Liver (tissue), 9 donors: ENCODE results near the gene ALDH9A1. TPM values are rescaled to one million over a fixed set of nuclear protein-coding genes. Genes with fewer than 3 reads are reported as not detected.

ENCODE experiments used
- DNase-seq: peaks from one replicate; pipeline ENCODE4 v3.0.0-alpha.2; 2017; ENCODE audit warnings: low spot score
- H3K27ac ChIP-seq, 2 donors: one replicate each; pipeline ENCODE4 v1.7.0; 2013; ENCODE audit warnings: inconsistent platforms in 2 of 2, low read length in 2 of 2, control low read depth in 1 of 2, low read depth in 1 of 2, mild to moderate bottlenecking in 1 of 2
- H3K27me3 ChIP-seq, 4 donors: one replicate each; pipeline versions ENCODE4 v1.6.1 to v1.7.0; 2013; ENCODE audit warnings: low read length in 3 of 4, inconsistent platforms in 1 of 4, mild to moderate bottlenecking in 1 of 4, moderate library complexity in 1 of 4; ENCODE audit not compliant: control insufficient read depth in 4 of 4, insufficient read depth in 4 of 4
- H3K36me3 ChIP-seq, 4 donors: one replicate each; pipeline versions ENCODE4 v1.6.1 to v1.7.0; 2013; ENCODE audit warnings: low read length in 3 of 4, mild to moderate bottlenecking in 3 of 4, low read depth in 1 of 4, moderate library complexity in 1 of 4; ENCODE audit not compliant: control insufficient read depth in 4 of 4, insufficient read depth in 3 of 4
- H3K4me1 ChIP-seq, 4 donors: one replicate each; pipeline versions ENCODE4 v1.6.1 to v1.7.0; 2013; ENCODE audit warnings: low read length in 3 of 4, mild to moderate bottlenecking in 3 of 4, moderate library complexity in 1 of 4; ENCODE audit not compliant: control insufficient read depth in 4 of 4, insufficient read depth in 4 of 4
- H3K4me3 ChIP-seq, 3 donors: one replicate each; pipeline versions ENCODE4 v1.6.1 to v1.7.0; 2013; ENCODE audit warnings: low read length in 3 of 3, control low read depth in 1 of 3, low read depth in 1 of 3, mild to moderate bottlenecking in 1 of 3
- H3K9ac ChIP-seq, 2 donors: one replicate each; pipeline ENCODE4 v1.7.0; 2013; ENCODE audit warnings: low read length in 2 of 2, mild to moderate bottlenecking in 2 of 2, moderate library complexity in 2 of 2, control low read depth in 1 of 2, low read depth in 1 of 2
- H3K9me3 ChIP-seq, 4 donors: one replicate each; pipeline versions ENCODE4 v1.6.1 to v1.7.0; 2013; ENCODE audit warnings: low read length in 3 of 4; ENCODE audit not compliant: control insufficient read depth in 4 of 4
- EGR1 ChIP-seq, 2 donors: IDR thresholded peaks; 2 replicates each; pipeline ENCODE4 v1.6.1; 2016 to 2018; ENCODE audit warnings: antibody characterized with exemption in 2 of 2, low read depth in 2 of 2
- FOXA1 ChIP-seq: IDR thresholded peaks from 2 replicates; pipeline ENCODE4 v1.6.1; 2016; ENCODE audit warnings: antibody characterized with exemption
- FOXA2 ChIP-seq: IDR thresholded peaks from 2 replicates; pipeline ENCODE4 v1.6.1; 2016; ENCODE audit warnings: antibody characterized with exemption
- GABPA ChIP-seq, 2 donors: IDR thresholded peaks in 1 of 2; conservative IDR thresholded peaks in 1 of 2; 2 replicates each; pipeline ENCODE4 v1.6.1; 2016; ENCODE audit warnings: antibody characterized with exemption in 2 of 2, mild to moderate bottlenecking in 1 of 2, moderate library complexity in 1 of 2
- HNF4A ChIP-seq, 2 donors: conservative IDR thresholded peaks; 2 replicates each; pipeline ENCODE4 v1.6.1; 2016; ENCODE audit warnings: antibody characterized with exemption in 2 of 2, mild to moderate bottlenecking in 2 of 2
- HNF4G ChIP-seq: IDR thresholded peaks from 2 replicates; pipeline ENCODE4 v1.6.1; 2016; ENCODE audit warnings: antibody characterized with exemption
- JUND ChIP-seq, 2 donors: IDR thresholded peaks; 2 replicates each; pipeline ENCODE4 v1.6.1; 2016; ENCODE audit warnings: antibody characterized with exemption in 2 of 2
- NR2F2 ChIP-seq: IDR thresholded peaks from 2 replicates; pipeline ENCODE4 v1.6.1; 2016; ENCODE audit warnings: antibody characterized with exemption
- RAD21 ChIP-seq, 2 donors: IDR thresholded peaks; 2 replicates each; pipeline ENCODE4 v1.6.1; 2016; ENCODE audit warnings: antibody characterized with exemption in 2 of 2, mild to moderate bottlenecking in 2 of 2
- RXRA ChIP-seq, 2 donors: IDR thresholded peaks; 2 replicates each; pipeline ENCODE4 v1.6.1; 2017 to 2018; ENCODE audit warnings: antibody characterized with exemption in 2 of 2, mild to moderate bottlenecking in 1 of 2
- SP1 ChIP-seq: IDR thresholded peaks from 2 replicates; pipeline ENCODE4 v1.6.1; 2018; ENCODE audit warnings: antibody characterized with exemption, mild to moderate bottlenecking
- TAF1 ChIP-seq: conservative IDR thresholded peaks from 2 replicates; pipeline ENCODE4 v1.6.1; 2016; ENCODE audit warnings: antibody characterized with exemption, mild to moderate bottlenecking
- YY1 ChIP-seq: IDR thresholded peaks from 2 replicates; pipeline ENCODE4 v1.6.1; 2016; ENCODE audit warnings: antibody characterized with exemption, mild to moderate bottlenecking
- WGBS: extraction: QIAGEN DNeasy Blood & Tissue Kit; methylation state at CpG from one replicate; pipeline ENCODE4 v1.1.7; 2013; 5-methylcytosine and 5-hydroxymethylcytosine counted together
- polyA plus RNA-seq, 2 donors: library from polyadenylated mRNA; stranded (reverse) in 1 of 2; unstranded in 1 of 2; fragments of 200-250 nt in 1 of 2; fragments of >200 nt in 1 of 2; fragmentation: Nextera tagmentation in 1 of 2; extraction: Ambion mirVana in 1 of 2; gene quantifications; one replicate each; pipeline versions ENCODE4 v1.2.1 to v1.2.3, GENCODE V29; 2013 to 2015
- total RNA-seq, 2 donors: library from RNA; depleted of rRNA; stranded (reverse); fragments of >200 nt; gene quantifications; one replicate each; pipeline ENCODE4 v1.2.3, GENCODE V29; 2014
- TF ChIP-seq, protein P1 (sequence below): IDR thresholded peaks from 2 replicates; pipeline ENCODE4 v1.6.1; 2016; ENCODE audit warnings: antibody characterized with exemption
- TF ChIP-seq, protein P2 (sequence below): fragments of 150-350 bp; IDR thresholded peaks from 2 replicates; pipeline ENCODE4 v1.5.1; 2017; ENCODE audit warnings: improper control_type of control experiment, low read depth, low read length; ENCODE audit not compliant: missing input control
- TF ChIP-seq, protein P3 (sequence below): IDR thresholded peaks from 2 replicates; pipeline ENCODE4 v1.6.1; 2016; ENCODE audit warnings: antibody characterized with exemption, mild to moderate bottlenecking
- TF ChIP-seq, protein P4 (sequence below): IDR thresholded peaks from 2 replicates; pipeline ENCODE4 v1.6.1; 2016; ENCODE audit warnings: antibody characterized with exemption
- TF ChIP-seq, protein P5 (sequence below): IDR thresholded peaks from 2 replicates; pipeline ENCODE4 v1.6.1; 2016; ENCODE audit warnings: antibody characterized with exemption
- donor health status: healthy.
- donor health status: healthy.
- donor health status: healthy.
- donor health status: healthy.
- donor health status: healthy.

The ALDH9A1 gene
- total and polyA plus RNA-seq, 4 donors, result 42.8 to 93.4 (median 79.8) TPM

DNA sequence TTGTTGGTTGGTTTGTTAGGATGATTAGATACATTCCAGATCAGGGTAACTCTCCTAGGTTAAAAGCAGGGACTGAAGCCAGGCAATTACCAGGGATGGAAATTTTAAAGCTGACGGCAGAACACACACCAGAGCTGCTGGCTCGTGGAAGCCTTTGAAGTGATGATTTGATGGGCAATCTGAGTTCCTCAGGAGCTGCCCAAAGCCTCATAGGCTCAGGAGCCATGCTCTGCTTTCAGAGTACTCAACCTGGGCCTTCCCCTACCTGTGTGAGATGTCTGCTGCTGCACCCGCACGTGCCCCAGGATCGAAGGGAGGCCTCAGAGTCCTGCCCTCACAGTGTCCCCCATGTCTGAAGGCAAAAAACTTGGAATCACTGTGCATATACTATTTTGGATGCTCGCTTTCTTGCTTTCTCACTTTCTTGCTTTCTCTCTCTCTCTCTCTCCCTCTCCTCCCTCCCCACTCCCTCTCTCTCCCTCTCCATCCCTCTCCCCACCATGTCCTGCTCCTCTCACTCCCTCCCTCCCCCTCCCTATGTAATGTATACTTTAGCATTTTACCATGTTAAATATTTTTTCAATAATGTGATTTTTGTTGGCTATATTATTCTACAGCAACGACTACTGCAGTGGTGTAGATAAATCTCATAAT lies 49.3 kb downstream of the ALDH9A1 start:
- H3K36me3 ChIP-seq, result peaks cover 1 to 14% (median 6%) of the 10 kb centered on the region in 4 donors
- no peaks in the 10 kb centered on the region for H3K27me3 ChIP-seq
- H3K4me1 ChIP-seq, result peaks cover 7 to 12% (median 10%) of the 10 kb centered on the region in 4 donors
- DNase-seq, result no peak
- no peak for TF ChIP-seq SP1
- no peak for TF ChIP-seq RAD21 (IDR thresholded peaks at IDR 0.05)
- TF ChIP-seq, protein P1, sequence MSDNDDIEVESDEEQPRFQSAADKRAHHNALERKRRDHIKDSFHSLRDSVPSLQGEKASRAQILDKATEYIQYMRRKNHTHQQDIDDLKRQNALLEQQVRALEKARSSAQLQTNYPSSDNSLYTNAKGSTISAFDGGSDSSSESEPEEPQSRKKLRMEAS, result no peak
- no peak for TF ChIP-seq FOXA2
- TF ChIP-seq EGR1 (IDR thresholded peaks at IDR 0.05; ENCODE audit: low read depth in 2 of 2), result no peak
- no peak for TF ChIP-seq FOXA1
- no peak for TF ChIP-seq RXRA (IDR thresholded peaks at IDR 0.05)
- no peak for TF ChIP-seq GABPA (IDR thresholded peaks at IDR 0.05 in 1 of 2, conservative IDR thresholded peaks at IDR 0.05 in 1 of 2)
- TF ChIP-seq TAF1, result no peak
- H3K27ac ChIP-seq, result no peak overlapping the region
- no peak overlapping the region for H3K9ac ChIP-seq
- WGBS, result 90% methylated on average over 7 of the region's 7 CpGs
- H3K9me3 ChIP-seq, result no peaks in the 10 kb centered on the region
- no peak overlapping the region for H3K4me3 ChIP-seq

DNA sequence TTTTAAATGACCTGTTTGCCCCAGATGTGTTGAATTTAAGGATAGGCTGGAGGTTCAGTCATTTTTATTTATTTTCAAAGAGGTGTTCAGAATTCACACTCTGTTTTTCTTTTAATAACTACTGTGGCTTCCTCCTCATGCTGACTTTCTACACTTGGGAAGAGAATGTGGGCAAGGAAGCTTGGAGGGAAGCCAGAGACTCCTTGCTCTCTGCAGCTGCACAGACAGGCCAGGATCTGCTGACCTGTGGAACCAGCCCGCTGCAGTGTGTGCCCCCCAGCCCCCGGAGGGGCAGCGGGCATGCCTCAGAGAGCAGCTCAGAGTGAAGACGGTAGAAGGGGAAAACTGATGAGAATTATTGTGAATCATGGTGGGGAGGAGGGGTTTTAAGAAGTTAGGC lies 50.4 kb downstream of the ALDH9A1 start:
- no peak for DNase-seq
- Histone ChIP-seq H3K9me3 (no peaks in the 10 kb centered on the region), H3K36me3 (peaks cover 1 to 9% (median 6%) of the 10 kb centered on the region in 4 donors), H3K27me3 (no peaks in the 10 kb centered on the region), H3K27ac (no peak overlapping the region), H3K9ac (no peak overlapping the region), H3K4me3 (no peak overlapping the region), H3K4me1 (peaks cover 7 to 12% (median 10%) of the 10 kb centered on the region in 4 donors)
- TF ChIP-seq FOXA1 (no peak), SP1 (no peak), TAF1 (no peak), NR2F2 (no peak), RAD21 (IDR thresholded peaks at IDR 0.05) (no peak), GABPA (IDR thresholded peaks at IDR 0.05 in 1 of 2, conservative IDR thresholded peaks at IDR 0.05 in 1 of 2) (no peak), YY1 (no peak), EGR1 (IDR thresholded peaks at IDR 0.05; ENCODE audit: low read depth in 2 of 2) (no peak), HNF4G (no peak), RXRA (IDR thresholded peaks at IDR 0.05) (no peak), JUND (IDR thresholded peaks at IDR 0.05) (no peak), HNF4A (conservative IDR thresholded peaks at IDR 0.05) (no peak), FOXA2 (no peak)
- TF ChIP-seq, protein P2, sequence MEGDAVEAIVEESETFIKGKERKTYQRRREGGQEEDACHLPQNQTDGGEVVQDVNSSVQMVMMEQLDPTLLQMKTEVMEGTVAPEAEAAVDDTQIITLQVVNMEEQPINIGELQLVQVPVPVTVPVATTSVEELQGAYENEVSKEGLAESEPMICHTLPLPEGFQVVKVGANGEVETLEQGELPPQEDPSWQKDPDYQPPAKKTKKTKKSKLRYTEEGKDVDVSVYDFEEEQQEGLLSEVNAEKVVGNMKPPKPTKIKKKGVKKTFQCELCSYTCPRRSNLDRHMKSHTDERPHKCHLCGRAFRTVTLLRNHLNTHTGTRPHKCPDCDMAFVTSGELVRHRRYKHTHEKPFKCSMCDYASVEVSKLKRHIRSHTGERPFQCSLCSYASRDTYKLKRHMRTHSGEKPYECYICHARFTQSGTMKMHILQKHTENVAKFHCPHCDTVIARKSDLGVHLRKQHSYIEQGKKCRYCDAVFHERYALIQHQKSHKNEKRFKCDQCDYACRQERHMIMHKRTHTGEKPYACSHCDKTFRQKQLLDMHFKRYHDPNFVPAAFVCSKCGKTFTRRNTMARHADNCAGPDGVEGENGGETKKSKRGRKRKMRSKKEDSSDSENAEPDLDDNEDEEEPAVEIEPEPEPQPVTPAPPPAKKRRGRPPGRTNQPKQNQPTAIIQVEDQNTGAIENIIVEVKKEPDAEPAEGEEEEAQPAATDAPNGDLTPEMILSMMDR, result no peak
- TF ChIP-seq, protein P3, sequence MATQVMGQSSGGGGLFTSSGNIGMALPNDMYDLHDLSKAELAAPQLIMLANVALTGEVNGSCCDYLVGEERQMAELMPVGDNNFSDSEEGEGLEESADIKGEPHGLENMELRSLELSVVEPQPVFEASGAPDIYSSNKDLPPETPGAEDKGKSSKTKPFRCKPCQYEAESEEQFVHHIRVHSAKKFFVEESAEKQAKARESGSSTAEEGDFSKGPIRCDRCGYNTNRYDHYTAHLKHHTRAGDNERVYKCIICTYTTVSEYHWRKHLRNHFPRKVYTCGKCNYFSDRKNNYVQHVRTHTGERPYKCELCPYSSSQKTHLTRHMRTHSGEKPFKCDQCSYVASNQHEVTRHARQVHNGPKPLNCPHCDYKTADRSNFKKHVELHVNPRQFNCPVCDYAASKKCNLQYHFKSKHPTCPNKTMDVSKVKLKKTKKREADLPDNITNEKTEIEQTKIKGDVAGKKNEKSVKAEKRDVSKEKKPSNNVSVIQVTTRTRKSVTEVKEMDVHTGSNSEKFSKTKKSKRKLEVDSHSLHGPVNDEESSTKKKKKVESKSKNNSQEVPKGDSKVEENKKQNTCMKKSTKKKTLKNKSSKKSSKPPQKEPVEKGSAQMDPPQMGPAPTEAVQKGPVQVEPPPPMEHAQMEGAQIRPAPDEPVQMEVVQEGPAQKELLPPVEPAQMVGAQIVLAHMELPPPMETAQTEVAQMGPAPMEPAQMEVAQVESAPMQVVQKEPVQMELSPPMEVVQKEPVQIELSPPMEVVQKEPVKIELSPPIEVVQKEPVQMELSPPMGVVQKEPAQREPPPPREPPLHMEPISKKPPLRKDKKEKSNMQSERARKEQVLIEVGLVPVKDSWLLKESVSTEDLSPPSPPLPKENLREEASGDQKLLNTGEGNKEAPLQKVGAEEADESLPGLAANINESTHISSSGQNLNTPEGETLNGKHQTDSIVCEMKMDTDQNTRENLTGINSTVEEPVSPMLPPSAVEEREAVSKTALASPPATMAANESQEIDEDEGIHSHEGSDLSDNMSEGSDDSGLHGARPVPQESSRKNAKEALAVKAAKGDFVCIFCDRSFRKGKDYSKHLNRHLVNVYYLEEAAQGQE, result no peak
- TF ChIP-seq, protein P4, sequence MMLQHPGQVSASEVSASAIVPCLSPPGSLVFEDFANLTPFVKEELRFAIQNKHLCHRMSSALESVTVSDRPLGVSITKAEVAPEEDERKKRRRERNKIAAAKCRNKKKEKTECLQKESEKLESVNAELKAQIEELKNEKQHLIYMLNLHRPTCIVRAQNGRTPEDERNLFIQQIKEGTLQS, result no peak
- TF ChIP-seq, protein P1, result no peak
- TF ChIP-seq, protein P5, sequence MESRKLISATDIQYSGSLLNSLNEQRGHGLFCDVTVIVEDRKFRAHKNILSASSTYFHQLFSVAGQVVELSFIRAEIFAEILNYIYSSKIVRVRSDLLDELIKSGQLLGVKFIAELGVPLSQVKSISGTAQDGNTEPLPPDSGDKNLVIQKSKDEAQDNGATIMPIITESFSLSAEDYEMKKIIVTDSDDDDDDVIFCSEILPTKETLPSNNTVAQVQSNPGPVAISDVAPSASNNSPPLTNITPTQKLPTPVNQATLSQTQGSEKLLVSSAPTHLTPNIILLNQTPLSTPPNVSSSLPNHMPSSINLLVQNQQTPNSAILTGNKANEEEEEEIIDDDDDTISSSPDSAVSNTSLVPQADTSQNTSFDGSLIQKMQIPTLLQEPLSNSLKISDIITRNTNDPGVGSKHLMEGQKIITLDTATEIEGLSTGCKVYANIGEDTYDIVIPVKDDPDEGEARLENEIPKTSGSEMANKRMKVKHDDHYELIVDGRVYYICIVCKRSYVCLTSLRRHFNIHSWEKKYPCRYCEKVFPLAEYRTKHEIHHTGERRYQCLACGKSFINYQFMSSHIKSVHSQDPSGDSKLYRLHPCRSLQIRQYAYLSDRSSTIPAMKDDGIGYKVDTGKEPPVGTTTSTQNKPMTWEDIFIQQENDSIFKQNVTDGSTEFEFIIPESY, result no peak
- WGBS, result 86% methylated on average over 4 of the region's 4 CpGs
